ENCODE measurements around the gene MCTP2.
"Not testable (repeated sequence)": the region's sequence is repeated elsewhere in the genome, so short reads cannot be mapped to it uniquely, and the experiment has no call there.

Gene MCTP2

DNA sequence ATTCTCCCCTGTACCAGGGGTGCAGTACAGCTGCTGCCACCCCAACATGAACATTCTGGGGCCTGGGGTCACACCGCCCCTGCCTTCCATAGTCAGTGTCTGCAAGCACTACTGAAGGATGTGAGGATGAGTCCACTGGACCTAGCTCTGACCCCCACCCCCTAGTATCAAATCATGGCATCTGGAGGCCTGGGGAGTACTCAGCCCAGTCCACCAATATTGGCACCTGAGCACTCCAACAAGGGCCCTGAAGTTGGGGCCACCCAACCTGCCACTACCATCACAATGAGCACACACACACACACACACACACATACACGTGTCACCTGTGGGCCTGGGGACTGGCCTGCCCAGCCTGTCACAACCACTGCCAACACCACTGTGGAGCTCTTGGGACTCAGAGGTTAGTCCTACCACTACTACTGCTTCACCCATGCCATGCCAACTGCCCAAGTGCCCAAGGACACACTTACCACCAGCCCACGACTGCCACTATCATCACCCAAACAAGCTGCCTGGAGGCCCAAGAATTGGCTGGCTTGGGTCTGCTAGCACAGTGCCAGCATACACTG lies 253.9 kb downstream of the MCTP2 start:
- H3K4me3 Mint-ChIP-seq: no peak overlapping the region
- H3K36me3 Mint-ChIP-seq: peaks cover 22 to 40% of the 10 kb centered on the region in 2 donors
- no peak for DNase-seq
- no peak overlapping the region for H3K27ac Mint-ChIP-seq
- H3K27me3 Mint-ChIP-seq: peaks cover 0 to 4% of the 10 kb centered on the region in 2 donors
- peaks cover 11 to 18% of the 10 kb centered on the region in 2 donors for H3K9me3 Mint-ChIP-seq
- no peak for ATAC-seq (replicated peaks)
- no peaks in the 10 kb centered on the region for H3K4me1 Mint-ChIP-seq

DNA sequence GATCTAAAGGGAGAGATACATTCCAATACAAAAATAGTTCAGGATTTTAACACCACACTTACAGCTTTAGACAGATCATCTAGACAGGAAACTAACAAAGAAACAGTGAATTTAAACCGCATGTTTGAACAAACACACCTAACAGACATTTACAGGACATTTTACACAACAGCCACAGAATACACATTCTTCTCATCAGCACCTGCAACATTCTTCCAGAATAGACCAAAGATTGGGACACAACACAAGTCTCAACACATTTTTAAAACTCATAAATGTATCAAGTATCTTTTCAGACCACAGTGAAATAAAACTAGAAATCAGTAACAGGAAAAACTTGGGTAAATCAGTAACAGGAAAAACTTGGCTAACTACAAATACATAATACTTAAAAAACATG lies 256.3 kb downstream of the MCTP2 start:
- Mint-ChIP-seq H3K36me3 (peaks cover 4 to 17% of the 10 kb centered on the region in 2 donors), H3K9me3 (peaks cover 12 to 13% of the 10 kb centered on the region in 2 donors), H3K4me1 (no peaks in the 10 kb centered on the region), H3K27me3 (peaks cover 0 to 4% of the 10 kb centered on the region in 2 donors), H3K27ac (no peak overlapping the region), H3K4me3 (no peak overlapping the region)
- no peak for DNase-seq
- ATAC-seq (replicated peaks): no peak

DNA sequence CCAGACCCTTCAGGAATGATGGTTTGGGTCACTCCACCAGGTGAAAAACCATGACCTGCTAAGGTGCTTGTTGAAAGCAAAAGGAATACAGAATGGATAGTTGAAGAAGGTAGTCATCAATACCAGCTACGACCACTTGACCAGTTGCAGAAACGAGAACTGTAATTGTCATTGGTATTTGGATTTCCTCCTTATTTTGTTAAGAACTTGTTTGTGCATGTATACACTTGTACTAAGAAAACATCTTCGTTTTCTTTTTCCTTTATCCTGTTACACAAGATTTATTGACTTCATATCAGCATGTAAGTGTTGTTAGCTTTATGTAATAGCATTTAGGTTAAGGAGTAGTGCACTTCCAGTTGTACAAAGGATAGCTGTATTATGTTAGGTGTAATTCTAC lies 261.8 kb downstream of the MCTP2 start:
- Mint-ChIP-seq H3K27ac (no peak overlapping the region), H3K36me3 (no peaks in the 10 kb centered on the region), H3K4me3 (no peak overlapping the region), H3K27me3 (peaks cover 3 to 16% of the 10 kb centered on the region in 2 donors), H3K9me3 (peaks cover 7 to 10% of the 10 kb centered on the region in 2 donors), H3K4me1 (no peaks in the 10 kb centered on the region)
- ATAC-seq (replicated peaks) (no peak), DNase-seq (no peak)

GRCh38 chr15:94493586-94493985 lies 262.2 kb downstream of the MCTP2 start:
- H3K4me1 Mint-ChIP-seq; H3K4me3 Mint-ChIP-seq; H3K27ac Mint-ChIP-seq; H3K36me3 Mint-ChIP-seq; ATAC-seq (replicated peaks); DNase-seq: not testable (repeated sequence)
- Mint-ChIP-seq H3K27me3 (peaks cover 3 to 17% of the 10 kb centered on the region in 2 donors), H3K9me3 (peaks cover 8 to 11% of the 10 kb centered on the region in 2 donors)

- H3K27ac Mint-ChIP-seq: no peak overlapping the region
- peaks cover 3 to 21% of the 10 kb centered on the region in 2 donors for H3K27me3 Mint-ChIP-seq
- no peaks in the 10 kb centered on the region for H3K4me1 Mint-ChIP-seq
- no peaks in the 10 kb centered on the region for H3K36me3 Mint-ChIP-seq
- peaks cover 11 to 13% of the 10 kb centered on the region in 2 donors for H3K9me3 Mint-ChIP-seq
- DNase-seq: no peak
- no peak overlapping the region for H3K4me3 Mint-ChIP-seq
- ATAC-seq (replicated peaks): no peak
Observed at GRCh38 chr15:94494732-94495131, 263.4 kb downstream of the MCTP2 start.

DNA sequence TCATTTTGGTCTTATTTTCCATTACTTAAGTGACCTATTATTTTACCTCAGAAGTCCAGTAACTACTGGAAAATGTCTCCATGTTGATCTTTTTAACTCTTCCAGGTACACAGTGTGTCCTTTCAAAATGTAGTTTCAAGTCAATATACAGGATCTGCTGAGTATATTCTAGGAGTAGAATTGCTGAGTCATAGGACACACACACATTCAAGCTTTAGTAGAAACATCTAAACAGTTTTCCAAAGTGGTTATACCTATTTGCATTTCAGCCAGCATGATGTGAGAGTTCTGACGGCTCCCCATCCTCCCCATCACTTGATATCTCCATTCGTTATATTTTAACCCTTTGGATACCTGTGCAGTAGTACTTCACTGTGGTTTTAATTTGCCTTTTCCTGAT lies 271.9 kb downstream of the MCTP2 start:
- peaks cover 24 to 25% of the 10 kb centered on the region in 2 donors for H3K9me3 Mint-ChIP-seq
- no peak overlapping the region for H3K4me3 Mint-ChIP-seq
- peaks cover 2 to 3% of the 10 kb centered on the region in 2 donors for H3K36me3 Mint-ChIP-seq
- peaks cover 28 to 37% of the 10 kb centered on the region in 2 donors for H3K27me3 Mint-ChIP-seq
- DNase-seq (no peak), ATAC-seq (replicated peaks) (no peak)
- H3K27ac Mint-ChIP-seq: no peak overlapping the region
- no peaks in the 10 kb centered on the region for H3K4me1 Mint-ChIP-seq

- H3K36me3 Mint-ChIP-seq: peaks cover 0 to 4% of the 10 kb centered on the region in 2 donors
- no peak overlapping the region for H3K27ac Mint-ChIP-seq
- peaks cover 14 to 18% of the 10 kb centered on the region in 2 donors for H3K9me3 Mint-ChIP-seq
- DNase-seq (no peak), ATAC-seq (replicated peaks) (no peak)
- H3K4me1 Mint-ChIP-seq: no peaks in the 10 kb centered on the region
- H3K4me3 Mint-ChIP-seq: no peak overlapping the region
- H3K27me3 Mint-ChIP-seq: peaks cover 20 to 31% of the 10 kb centered on the region in 2 donors
Observed at GRCh38 chr15:94509259-94509658, 277.9 kb downstream of the MCTP2 start.

DNA sequence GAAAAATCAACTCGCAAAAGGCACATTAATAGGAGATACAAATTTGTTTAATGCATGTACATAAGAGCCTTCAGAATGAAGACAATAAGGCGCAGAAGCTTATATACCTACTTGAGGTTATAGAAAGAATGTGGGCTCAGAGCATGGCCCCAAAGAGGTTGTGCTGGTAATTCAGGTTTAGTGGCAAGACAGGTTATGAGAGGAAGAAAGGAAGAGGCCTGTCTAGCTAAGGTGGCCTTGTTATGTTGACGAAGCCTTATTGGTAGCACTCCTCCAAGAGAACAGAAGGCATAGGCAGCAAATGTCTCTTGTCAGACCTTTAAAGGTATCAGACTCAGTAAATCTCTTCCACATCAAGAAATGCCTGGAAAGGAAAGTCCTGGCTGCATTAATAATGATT lies 290.8 kb downstream of the MCTP2 start:
- Mint-ChIP-seq H3K9me3 (peaks cover 0 to 3% of the 10 kb centered on the region in 2 donors), H3K4me1 (no peaks in the 10 kb centered on the region), H3K36me3 (no peaks in the 10 kb centered on the region), H3K27me3 (peaks cover 15 to 17% of the 10 kb centered on the region in 2 donors), H3K27ac (no peak overlapping the region), H3K4me3 (no peak overlapping the region)
- no peak for ATAC-seq (replicated peaks)
- no peak for DNase-seq

DNA sequence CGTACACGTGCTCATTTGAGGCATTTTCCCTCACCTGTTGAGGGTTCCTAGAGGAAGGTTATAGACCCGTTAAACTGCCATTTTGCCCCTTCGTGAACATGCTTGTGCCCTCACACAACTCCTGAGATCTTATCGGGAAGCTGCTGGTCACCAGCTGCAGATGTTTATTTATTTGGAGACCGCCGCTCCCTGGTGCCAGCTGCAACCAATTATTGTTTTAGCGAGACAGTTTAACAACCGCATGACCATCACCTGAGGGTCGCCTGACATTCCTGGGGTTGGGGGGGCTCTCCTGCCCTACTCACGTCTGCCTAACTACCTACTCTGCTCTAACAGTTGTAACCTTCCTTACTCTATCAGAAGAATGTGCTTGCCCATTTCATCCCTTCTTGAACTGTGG lies 292.5 kb downstream of the MCTP2 start:
- no peak for ATAC-seq (replicated peaks)
- Mint-ChIP-seq H3K27ac (no peak overlapping the region), H3K9me3 (peaks cover 0 to 3% of the 10 kb centered on the region in 2 donors), H3K36me3 (no peaks in the 10 kb centered on the region), H3K4me3 (no peak overlapping the region), H3K4me1 (no peaks in the 10 kb centered on the region), H3K27me3 (peaks cover 12 to 15% of the 10 kb centered on the region in 2 donors)
- no peak for DNase-seq

- DNase-seq (no peak), ATAC-seq (replicated peaks) (no peak)
- H3K36me3 Mint-ChIP-seq: no peaks in the 10 kb centered on the region
- H3K27me3 Mint-ChIP-seq: peaks cover 10 to 15% of the 10 kb centered on the region in 2 donors
- H3K4me3 Mint-ChIP-seq: no peak overlapping the region
- H3K4me1 Mint-ChIP-seq: no peaks in the 10 kb centered on the region
- peaks cover 0 to 3% of the 10 kb centered on the region in 2 donors for H3K9me3 Mint-ChIP-seq
- no peak overlapping the region for H3K27ac Mint-ChIP-seq
Observed at GRCh38 chr15:94524565-94524964, 293.2 kb downstream of the MCTP2 start.

- peaks cover 0 to 3% of the 10 kb centered on the region in 2 donors for H3K9me3 Mint-ChIP-seq
- peaks cover 5 to 11% of the 10 kb centered on the region in 2 donors for H3K27me3 Mint-ChIP-seq
- H3K4me3 Mint-ChIP-seq: no peak overlapping the region
- H3K4me1 Mint-ChIP-seq: no peaks in the 10 kb centered on the region
- no peak overlapping the region for H3K27ac Mint-ChIP-seq
- no peak for DNase-seq
- no peaks in the 10 kb centered on the region for H3K36me3 Mint-ChIP-seq
- no peak for ATAC-seq (replicated peaks)
Observed at GRCh38 chr15:94526071-94526689, 294.8 kb downstream of the MCTP2 start.

DNA sequence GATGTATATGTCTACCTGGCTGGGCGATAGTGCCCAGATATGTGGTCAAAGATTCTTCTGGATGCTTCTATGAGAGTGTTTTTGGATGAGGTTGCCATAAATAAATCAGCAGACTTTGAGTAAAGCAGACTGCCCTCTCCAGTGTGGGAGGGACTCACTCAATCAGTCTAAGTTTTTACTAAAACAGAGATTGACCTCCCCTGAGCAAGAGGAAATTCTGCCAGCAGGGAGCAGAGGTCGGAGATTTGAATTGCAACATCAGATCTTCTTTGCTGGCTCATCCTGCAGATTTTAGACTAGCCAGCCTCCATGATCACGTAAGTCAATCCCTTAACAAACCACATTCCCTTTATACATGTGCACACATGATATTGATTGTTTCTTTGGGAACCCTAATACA lies 300.9 kb downstream of the MCTP2 start:
- Mint-ChIP-seq H3K4me3 (no peak overlapping the region), H3K4me1 (no peaks in the 10 kb centered on the region), H3K9me3 (no peaks in the 10 kb centered on the region), H3K36me3 (no peaks in the 10 kb centered on the region), H3K27ac (no peak overlapping the region), H3K27me3 (peaks cover 10 to 13% of the 10 kb centered on the region in 2 donors)
- DNase-seq: no peak
- no peak for ATAC-seq (replicated peaks)
